Measurements from ENCODE around the gene TEKTIP1. TPM values are rescaled to one million over a fixed set of nuclear protein-coding genes. Genes with fewer than 3 reads are reported as not detected.
"Not testable (repeated sequence)": the region's sequence is repeated elsewhere in the genome, so short reads cannot be mapped to it uniquely, and the experiment has no call there.

TEKTIP1 gene
- total RNA-seq, 1 donor, result 0.84 TPM

DNA sequence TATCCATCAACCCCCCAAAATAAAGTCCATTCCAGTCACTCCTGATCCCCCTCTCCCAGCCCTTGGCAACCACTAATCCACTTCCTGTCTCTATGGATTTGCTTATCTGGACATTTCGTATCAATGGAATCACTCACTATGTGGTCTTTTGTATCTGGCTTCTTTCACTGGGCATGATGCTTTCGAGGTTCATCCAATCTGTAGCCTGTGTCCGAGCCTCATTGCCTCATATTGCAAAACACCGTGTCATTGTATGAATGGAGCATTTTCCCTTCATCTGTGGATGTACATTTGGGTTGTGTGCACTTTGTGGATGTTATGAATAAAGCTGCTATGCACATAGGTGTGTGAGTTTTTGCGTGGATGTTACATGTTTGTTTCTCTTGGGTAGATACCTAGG is 34.2 kb upstream of the TEKTIP1 start:
- no peak overlapping the region for H3K4me3 ChIP-seq (ENCODE audit: low read length)
- peaks cover 37% of the 10 kb centered on the region for H3K4me1 ChIP-seq (ENCODE audit: insufficient read depth, low read length)
- H3K27me3 ChIP-seq (ENCODE audit: insufficient read depth, low read length), result no peaks in the 10 kb centered on the region
- no peaks in the 10 kb centered on the region for H3K9me3 ChIP-seq (ENCODE audit: low read depth, low read length)

DNA sequence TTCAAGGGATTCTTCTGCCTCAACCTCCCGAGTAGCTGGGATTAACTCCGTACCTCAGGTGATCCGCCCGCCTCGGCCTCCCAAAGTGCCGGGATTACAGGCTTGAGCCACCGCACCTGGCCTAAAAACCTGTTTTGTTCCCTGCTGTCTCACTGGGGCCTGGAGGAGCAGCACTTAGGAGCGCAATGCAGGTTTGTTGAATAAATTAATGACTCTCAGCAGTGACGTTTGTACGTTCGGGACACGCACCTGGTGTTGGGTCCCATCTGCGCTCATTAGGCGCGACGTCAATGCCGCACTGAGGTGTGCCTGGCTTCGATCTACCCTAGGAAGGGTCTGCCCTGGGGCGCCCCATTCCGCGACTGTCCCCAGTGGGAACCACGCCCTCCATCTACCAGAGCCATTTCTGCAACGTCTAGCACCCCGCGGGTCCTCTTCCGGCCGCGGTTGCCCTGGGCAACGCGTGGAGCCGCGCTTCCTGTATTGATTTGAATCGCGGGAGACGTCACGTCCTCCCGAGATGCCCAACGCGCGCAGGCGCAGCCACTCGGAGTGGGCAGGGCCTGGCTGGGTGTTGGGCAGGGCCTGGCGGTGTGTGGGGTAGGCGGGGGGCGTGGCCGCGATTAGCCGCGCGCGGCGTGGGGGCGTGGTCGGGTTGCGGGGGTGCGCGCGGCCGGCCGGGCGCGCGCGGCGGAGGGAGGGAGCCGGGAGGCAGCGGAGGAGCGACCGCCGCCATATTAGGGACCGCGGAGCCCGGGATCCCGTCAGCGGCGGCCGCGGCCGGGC is 33.2 kb upstream of the TEKTIP1 start, which contains the start of gene FZR1:
Gene FZR1 (plus strand): TSS at position 714 of the 786 bp plus-strand sequence. CDS start 16,679 bp downstream, outside the sequence.
- Histone ChIP-seq H3K4me3 (ENCODE audit: low read length) (peak within 1 kb of the TSS; percentile 78), H3K9me3 (ENCODE audit: low read depth, low read length) (no peaks in the 10 kb centered on the region), H3K27me3 (ENCODE audit: insufficient read depth, low read length) (no peaks in the 10 kb centered on the region), H3K4me1 (ENCODE audit: insufficient read depth, low read length) (peaks cover 31% of the 10 kb centered on the region)

DNA sequence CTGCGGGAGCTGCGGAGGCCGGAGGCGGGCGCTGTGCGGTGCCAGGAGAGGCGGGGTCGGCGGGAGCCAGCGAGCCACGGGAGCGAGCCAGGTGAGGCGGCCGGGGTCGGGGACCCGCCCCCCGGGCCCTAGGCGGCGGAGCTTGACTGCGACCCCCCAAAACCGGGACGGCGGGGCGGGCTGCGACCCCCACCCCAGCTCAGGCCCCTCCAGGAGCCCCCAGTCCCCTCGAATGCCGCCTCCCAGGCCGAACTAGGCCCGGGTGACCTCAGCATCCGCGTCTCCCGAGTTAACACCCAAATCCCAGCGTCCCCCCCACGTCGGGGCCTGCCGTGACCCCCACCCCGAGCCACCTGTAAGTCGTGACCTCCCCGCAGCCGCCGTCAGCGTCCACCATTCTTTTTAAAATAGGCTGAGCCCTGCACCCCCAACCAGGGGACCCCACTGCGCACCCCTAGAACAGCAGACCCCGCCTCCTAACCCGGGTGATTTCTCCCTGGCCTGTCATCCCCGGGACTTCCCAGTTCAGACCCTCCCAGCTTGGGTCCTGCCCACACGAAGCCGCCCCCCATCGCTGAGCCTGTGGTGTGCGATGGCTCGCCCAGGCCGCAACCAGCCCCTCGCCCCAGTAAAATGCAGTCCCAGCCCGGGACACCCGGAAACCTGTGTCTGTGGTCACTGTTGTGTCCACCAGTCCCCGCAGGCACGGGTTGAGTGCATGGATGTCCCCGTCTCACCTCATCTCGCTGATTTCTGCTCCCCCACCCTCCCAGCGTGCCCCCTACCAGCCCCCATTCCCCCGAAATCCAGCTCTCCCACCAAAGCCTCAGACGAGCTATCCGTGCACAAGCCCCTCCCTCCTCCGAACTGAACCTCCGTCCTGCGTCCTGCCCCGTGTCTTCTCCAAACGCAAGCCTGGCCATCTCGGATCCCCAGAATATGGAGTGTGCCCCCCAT is 32.3 kb upstream of the TEKTIP1 start:
- Histone ChIP-seq H3K4me1 (ENCODE audit: insufficient read depth, low read length) (peaks cover 27% of the 10 kb centered on the region), H3K9me3 (ENCODE audit: low read depth, low read length) (no peaks in the 10 kb centered on the region), H3K4me3 (ENCODE audit: low read length) (peak overlapping the region; percentile 78), H3K27me3 (ENCODE audit: insufficient read depth, low read length) (no peaks in the 10 kb centered on the region)

DNA sequence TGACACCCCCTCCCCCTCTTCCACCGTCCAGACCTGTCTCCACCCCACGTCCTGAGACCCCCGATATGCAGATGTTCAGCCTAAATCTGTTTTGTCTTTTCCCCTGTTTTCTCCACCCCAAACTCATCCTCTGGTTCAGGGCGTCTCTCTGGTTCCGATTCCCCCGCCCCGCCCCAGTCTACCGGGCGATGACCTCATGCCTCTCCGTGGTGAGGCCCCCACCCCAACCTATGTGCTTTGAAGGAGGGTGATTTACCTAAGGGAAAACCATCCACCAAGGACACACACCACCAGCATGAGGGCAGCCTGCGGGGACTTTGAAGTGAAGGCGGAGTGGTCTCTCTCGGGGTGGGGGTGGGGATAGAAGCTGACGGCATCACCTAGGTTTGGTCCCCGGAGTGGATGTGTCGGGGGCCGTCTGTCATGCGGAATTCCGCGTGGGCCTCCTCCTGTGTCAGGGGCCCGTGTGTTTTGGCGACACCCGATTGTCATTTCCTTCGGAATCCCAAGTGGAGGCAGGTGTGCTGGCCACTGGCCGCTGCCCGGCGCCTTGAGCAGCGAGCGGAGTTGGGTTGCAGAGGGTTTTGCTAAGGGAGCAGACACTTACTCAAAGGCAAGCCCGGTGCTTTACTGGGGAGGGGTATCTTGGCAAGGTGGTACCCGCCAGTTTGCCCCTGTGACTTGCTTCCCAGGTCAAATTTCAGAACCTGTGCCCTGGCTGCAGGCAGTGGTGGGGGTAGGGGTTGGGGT is 31.4 kb upstream of the TEKTIP1 start:
- Histone ChIP-seq H3K4me3 (ENCODE audit: low read length) (peak overlapping the region; percentile 78), H3K9me3 (ENCODE audit: low read depth, low read length) (no peaks in the 10 kb centered on the region), H3K4me1 (ENCODE audit: insufficient read depth, low read length) (peaks cover 27% of the 10 kb centered on the region), H3K27me3 (ENCODE audit: insufficient read depth, low read length) (no peaks in the 10 kb centered on the region)

- not testable (repeated sequence) for H3K4me3 ChIP-seq (ENCODE audit: low read length); H3K9me3 ChIP-seq (ENCODE audit: low read depth, low read length); H3K27me3 ChIP-seq (ENCODE audit: insufficient read depth, low read length)
- H3K4me1 ChIP-seq (ENCODE audit: insufficient read depth, low read length), result peaks cover 27% of the 10 kb centered on the region
Observed at GRCh38 chr19:3508121-3508661, 30.8 kb upstream of the TEKTIP1 start.

GRCh38 chr19:3508771-3509535 is 30.0 kb upstream of the TEKTIP1 start:
- Histone ChIP-seq H3K4me1 (ENCODE audit: insufficient read depth, low read length) (peaks cover 27% of the 10 kb centered on the region), H3K9me3 (ENCODE audit: low read depth, low read length) (no peaks in the 10 kb centered on the region), H3K27me3 (ENCODE audit: insufficient read depth, low read length) (no peaks in the 10 kb centered on the region), H3K4me3 (ENCODE audit: low read length) (no peak overlapping the region)

GRCh38 chr19:3509566-3509989 is 29.4 kb upstream of the TEKTIP1 start:
- Histone ChIP-seq H3K4me1 (ENCODE audit: insufficient read depth, low read length) (peaks cover 27% of the 10 kb centered on the region), H3K9me3 (ENCODE audit: low read depth, low read length) (no peaks in the 10 kb centered on the region), H3K27me3 (ENCODE audit: insufficient read depth, low read length) (no peaks in the 10 kb centered on the region), H3K4me3 (ENCODE audit: low read length) (no peak overlapping the region)

DNA sequence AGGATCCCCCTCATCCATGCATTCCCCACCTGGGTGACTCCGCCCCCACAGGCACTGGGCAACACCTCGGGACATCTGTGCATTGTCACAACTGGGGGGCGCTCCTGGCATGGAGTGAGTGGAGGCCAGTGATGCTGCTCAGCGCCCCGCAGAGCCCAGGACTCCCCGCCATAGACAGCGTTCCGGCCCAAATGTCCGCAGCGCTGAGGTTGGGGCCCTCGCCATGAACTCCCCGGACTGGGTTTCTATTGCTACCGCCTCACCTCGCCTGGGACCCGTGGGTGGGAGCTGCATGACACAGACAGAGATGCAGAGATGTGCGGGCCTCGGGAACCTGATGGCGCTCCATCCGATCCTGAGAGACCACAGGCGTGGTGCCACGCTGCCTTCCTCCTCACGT is 28.2 kb upstream of the TEKTIP1 start:
- Histone ChIP-seq H3K27me3 (ENCODE audit: insufficient read depth, low read length) (no peaks in the 10 kb centered on the region), H3K4me3 (ENCODE audit: low read length) (no peak overlapping the region), H3K4me1 (ENCODE audit: insufficient read depth, low read length) (peaks cover 17% of the 10 kb centered on the region), H3K9me3 (ENCODE audit: low read depth, low read length) (no peaks in the 10 kb centered on the region)

- Histone ChIP-seq H3K4me1 (ENCODE audit: insufficient read depth, low read length) (peaks cover 21% of the 10 kb centered on the region), H3K27me3 (ENCODE audit: insufficient read depth, low read length) (no peaks in the 10 kb centered on the region), H3K4me3 (ENCODE audit: low read length) (no peak overlapping the region), H3K9me3 (ENCODE audit: low read depth, low read length) (no peaks in the 10 kb centered on the region)
Observed at GRCh38 chr19:3511506-3512251, 27.3 kb upstream of the TEKTIP1 start.

DNA sequence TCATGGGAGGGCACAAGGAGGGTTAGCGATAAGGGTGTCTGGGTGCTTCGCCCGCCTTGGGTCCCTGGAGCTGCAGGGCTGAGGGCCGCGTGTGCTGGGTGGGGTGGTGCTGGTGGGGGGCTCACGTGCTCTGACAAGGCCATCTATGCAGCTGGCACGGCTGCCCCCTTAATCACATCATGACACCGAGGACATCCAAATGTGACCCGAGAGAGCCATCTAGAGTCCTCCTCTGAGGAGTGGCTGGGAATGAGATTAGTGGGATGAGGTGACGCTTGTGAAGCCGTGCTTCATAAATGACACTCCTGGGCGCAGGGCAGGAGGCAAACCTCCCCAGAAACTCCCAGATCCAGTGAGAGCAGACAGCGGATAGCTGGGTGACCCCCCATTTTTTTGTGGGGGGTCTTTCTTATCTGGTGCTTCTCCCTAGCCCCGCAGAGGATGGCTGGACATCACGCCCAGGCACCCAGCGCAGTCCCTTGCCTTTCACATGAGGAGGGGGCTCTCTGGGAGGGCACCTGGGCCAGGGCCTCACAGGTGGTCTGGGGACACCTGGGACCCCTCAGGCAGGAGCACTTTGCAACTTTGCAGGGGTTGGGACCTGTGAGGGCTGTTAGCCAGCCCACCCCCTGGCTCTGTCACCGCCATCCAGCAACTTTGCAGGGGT is 26.3 kb upstream of the TEKTIP1 start:
- no peak overlapping the region for H3K4me3 ChIP-seq (ENCODE audit: low read length)
- H3K4me1 ChIP-seq (ENCODE audit: insufficient read depth, low read length), result peaks cover 21% of the 10 kb centered on the region
- no peaks in the 10 kb centered on the region for H3K27me3 ChIP-seq (ENCODE audit: insufficient read depth, low read length)
- H3K9me3 ChIP-seq (ENCODE audit: low read depth, low read length), result no peaks in the 10 kb centered on the region

- Histone ChIP-seq H3K9me3 (ENCODE audit: low read depth, low read length) (no peaks in the 10 kb centered on the region), H3K4me3 (ENCODE audit: low read length) (no peak overlapping the region), H3K27me3 (ENCODE audit: insufficient read depth, low read length) (no peaks in the 10 kb centered on the region), H3K4me1 (ENCODE audit: insufficient read depth, low read length) (peaks cover 16% of the 10 kb centered on the region)
Observed at GRCh38 chr19:3513229-3514140, 25.5 kb upstream of the TEKTIP1 start.

DNA sequence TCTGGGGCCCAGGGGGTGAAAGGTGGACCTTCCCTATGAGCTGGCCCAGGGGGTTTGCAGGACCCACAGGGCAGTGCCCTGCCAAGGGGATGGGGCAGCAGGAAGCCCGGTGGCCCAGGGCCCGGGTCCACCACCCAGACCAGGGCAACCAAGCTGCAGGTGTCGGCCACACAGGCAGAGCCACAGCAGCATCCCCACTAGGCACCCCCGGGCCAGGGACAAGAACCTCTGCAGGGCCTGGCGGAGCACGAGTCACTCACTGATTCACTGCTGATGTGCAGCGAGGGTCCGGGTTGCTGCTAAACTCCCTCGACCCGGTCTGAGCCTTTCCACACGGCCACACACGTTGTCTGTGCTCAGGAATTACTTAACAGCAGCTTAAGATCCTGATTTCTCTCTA is 24.0 kb upstream of the TEKTIP1 start:
- Histone ChIP-seq H3K27me3 (ENCODE audit: insufficient read depth, low read length) (no peaks in the 10 kb centered on the region), H3K9me3 (ENCODE audit: low read depth, low read length) (no peaks in the 10 kb centered on the region), H3K4me3 (ENCODE audit: low read length) (no peak overlapping the region), H3K4me1 (ENCODE audit: insufficient read depth, low read length) (peaks cover 10% of the 10 kb centered on the region)
